ENCODE data around the gene NEUROD6.

Gene NEUROD6

DNA sequence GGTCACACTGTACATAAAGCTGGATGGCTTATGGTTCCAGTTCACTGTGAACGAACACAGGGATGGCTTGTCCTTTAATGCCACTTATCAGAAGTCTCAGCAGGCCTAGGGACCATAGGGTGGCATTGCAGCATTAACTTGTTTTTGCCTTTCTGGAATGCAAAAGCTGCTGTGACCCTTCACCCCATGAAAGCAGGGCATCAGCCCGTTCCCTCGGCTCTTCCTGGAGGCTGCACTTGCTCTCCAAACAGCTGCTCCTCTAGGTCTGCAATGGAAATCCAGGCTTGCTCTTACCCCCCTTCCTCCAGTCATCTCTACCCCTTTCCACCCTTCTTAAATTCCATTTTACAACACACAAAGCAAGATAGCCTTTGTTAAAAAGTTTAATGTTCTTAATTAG, 17.9 kb upstream of the NEUROD6 start:
- in situ Hi-C loops (cut with HindIII; ENCODE audit: low pct_ligation_motif_present, low sequenced_read_pairs), result no loop called here
- Histone ChIP-seq H3K27ac (no peak overlapping the region), H3K36me3 (replicated peaks) (no peaks in the 10 kb centered on the region), H3K27me3 (replicated peaks) (no peaks in the 10 kb centered on the region), H3K4me3 (ENCODE audit: low read depth, low read length) (no peak overlapping the region)
- no peak for DNase-seq
- TF ChIP-seq, protein P1, sequence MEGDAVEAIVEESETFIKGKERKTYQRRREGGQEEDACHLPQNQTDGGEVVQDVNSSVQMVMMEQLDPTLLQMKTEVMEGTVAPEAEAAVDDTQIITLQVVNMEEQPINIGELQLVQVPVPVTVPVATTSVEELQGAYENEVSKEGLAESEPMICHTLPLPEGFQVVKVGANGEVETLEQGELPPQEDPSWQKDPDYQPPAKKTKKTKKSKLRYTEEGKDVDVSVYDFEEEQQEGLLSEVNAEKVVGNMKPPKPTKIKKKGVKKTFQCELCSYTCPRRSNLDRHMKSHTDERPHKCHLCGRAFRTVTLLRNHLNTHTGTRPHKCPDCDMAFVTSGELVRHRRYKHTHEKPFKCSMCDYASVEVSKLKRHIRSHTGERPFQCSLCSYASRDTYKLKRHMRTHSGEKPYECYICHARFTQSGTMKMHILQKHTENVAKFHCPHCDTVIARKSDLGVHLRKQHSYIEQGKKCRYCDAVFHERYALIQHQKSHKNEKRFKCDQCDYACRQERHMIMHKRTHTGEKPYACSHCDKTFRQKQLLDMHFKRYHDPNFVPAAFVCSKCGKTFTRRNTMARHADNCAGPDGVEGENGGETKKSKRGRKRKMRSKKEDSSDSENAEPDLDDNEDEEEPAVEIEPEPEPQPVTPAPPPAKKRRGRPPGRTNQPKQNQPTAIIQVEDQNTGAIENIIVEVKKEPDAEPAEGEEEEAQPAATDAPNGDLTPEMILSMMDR (IDR thresholded peaks at IDR 0.05; ENCODE audit: low read depth, low read length, missing control alignments), result no peak

DNA sequence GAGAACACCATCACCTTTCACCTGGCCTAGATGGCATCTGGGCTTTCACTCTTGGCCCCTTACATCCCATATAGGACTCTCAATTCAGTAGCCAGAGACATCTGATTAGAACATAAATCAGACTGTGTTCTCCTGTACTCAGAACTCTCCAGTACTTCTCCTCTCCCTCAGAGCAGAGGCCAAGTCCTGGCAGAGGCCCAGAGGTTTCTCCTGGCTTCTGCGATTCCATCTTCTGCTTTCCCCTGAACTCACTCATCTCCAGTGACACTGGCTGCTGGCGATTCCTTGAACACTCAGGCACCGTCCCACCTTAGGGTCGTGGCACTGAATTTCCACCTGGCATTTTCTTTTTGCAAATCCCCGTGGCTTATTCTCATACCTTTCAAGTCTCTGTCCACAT, 4.9 kb upstream of the NEUROD6 start:
- TF ChIP-seq, protein P1 (IDR thresholded peaks at IDR 0.05; ENCODE audit: low read depth, low read length, missing control alignments), result no peak
- no peak overlapping the region for H3K27ac ChIP-seq
- no peak overlapping the region for H3K4me3 ChIP-seq (ENCODE audit: low read depth, low read length)
- DNase-seq, result no peak
- no peaks in the 10 kb centered on the region for H3K36me3 ChIP-seq (replicated peaks)
- no peaks in the 10 kb centered on the region for H3K27me3 ChIP-seq (replicated peaks)
- in situ Hi-C loops (cut with HindIII; ENCODE audit: low pct_ligation_motif_present, low sequenced_read_pairs), result no loop called here

DNA sequence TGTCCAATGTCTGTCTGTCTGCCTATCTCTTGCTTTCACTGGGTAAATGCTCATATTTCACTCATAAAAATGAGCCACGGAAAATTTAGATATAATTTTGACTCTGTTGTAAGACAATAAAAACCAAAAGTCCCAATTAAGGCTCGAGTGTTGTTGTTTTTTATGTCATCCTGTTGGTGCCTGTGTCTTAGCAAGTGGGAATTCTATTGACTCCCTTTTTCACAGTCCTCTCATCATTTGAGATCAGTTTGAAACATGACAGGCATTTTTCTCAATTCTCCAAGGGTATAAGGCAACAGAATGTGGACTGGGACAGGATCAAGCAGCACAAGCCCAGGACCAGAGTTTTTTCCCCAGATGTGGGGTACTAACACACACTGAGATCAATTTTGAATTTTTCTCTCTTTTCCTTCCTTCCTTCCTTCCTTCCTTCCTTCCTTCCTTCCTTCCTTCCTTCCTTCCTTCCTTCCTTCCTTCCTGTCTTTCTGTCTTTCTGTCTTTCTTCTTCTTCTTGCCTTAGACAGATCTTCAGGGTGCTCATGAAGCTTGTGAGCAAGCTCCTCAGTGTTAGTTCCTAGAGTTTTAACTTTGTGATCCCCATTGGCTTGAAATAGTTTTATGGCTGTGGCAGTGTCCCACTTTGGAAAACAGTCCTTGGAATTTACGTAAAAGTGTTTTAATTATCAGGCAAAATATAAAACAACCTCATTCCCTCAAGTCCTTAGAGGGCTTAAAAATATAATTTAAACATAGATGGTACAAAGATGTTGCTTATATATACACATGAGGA, 3.2 kb upstream of the NEUROD6 start:
- no peak for DNase-seq

DNA sequence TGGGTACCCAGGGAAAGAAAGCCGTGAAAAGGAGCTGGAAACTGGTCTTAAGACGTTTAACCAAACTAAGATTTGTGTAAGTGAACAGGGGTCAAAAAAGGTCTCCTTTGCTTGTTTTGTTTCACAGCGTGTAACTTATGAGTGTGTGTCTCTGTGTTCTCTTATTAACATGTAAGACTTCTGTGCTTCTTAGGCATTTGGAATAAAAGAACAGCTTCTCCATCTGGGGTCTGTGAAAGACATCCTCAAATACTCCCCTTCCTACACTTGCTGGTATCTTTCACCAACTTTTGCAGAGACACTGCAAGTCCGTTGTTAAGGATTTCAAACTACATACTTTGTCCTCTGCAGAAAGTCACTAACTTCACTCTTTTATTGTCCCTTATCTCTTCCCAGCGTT, 615 bp upstream of the NEUROD6 start:
- H3K4me3 ChIP-seq (ENCODE audit: low read depth, low read length), result no peak overlapping the region
- in situ Hi-C loops (cut with HindIII; ENCODE audit: low pct_ligation_motif_present, low sequenced_read_pairs), result no loop called here
- no peaks in the 10 kb centered on the region for H3K36me3 ChIP-seq (replicated peaks)
- peaks cover 11% of the 10 kb centered on the region for H3K27me3 ChIP-seq (replicated peaks)
- H3K27ac ChIP-seq, result no peak overlapping the region
- TF ChIP-seq, protein P1 (IDR thresholded peaks at IDR 0.05; ENCODE audit: low read depth, low read length, missing control alignments), result no peak
- no peak for DNase-seq

More for the DNA sequence above, 3.2 kb upstream of the NEUROD6 start:
- Histone ChIP-seq H3K27me3 (replicated peaks) (no peaks in the 10 kb centered on the region), H3K4me3 (ENCODE audit: low read depth, low read length) (no peak overlapping the region), H3K36me3 (replicated peaks) (no peaks in the 10 kb centered on the region), H3K27ac (no peak overlapping the region)
- TF ChIP-seq, protein P1 (IDR thresholded peaks at IDR 0.05; ENCODE audit: low read depth, low read length, missing control alignments), result no peak
- in situ Hi-C loops (cut with HindIII; ENCODE audit: low pct_ligation_motif_present, low sequenced_read_pairs), result no loop called here

DNA sequence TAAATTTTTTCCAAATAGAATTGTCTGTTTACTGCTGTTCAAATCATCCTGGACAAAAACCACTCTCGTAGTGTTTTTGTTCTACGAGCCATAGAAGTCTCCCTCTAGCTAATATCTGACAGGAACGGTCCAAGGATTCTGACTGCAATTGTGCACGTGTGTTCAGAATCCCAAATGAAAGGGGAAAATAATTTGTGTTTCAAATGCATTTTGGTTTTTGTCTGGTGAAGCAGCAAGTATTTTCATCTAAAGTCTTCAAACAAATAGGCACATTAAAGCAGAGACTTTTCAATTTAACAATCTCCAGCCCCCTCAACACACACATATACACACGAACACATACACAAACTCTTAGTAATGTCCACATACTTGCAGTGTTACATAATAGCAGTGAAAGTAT, 475 bp downstream of the NEUROD6 start:
- Histone ChIP-seq H3K27me3 (replicated peaks) (peaks cover 15% of the 10 kb centered on the region), H3K27ac (no peak overlapping the region)
- in situ Hi-C loops (cut with HindIII; ENCODE audit: low pct_ligation_motif_present, low sequenced_read_pairs), result no loop called here

More for the DNA sequence above, 475 bp downstream of the NEUROD6 start:
- Histone ChIP-seq H3K36me3 (replicated peaks) (no peaks in the 10 kb centered on the region), H3K4me3 (ENCODE audit: low read depth, low read length) (no peak overlapping the region)
- no peak for DNase-seq
- TF ChIP-seq, protein P1 (IDR thresholded peaks at IDR 0.05; ENCODE audit: low read depth, low read length, missing control alignments), result no peak
